GM21786 (cell line): ENCODE data around the gene CYP39A1.

Experiments
- ATAC-seq: cut with Tn5 transposase; IDR thresholded peaks from one replicate; pipeline ENCODE4 v1.9.1; 2021; ENCODE audit not compliant: unreplicated experiment

Gene CYP39A1

DNA sequence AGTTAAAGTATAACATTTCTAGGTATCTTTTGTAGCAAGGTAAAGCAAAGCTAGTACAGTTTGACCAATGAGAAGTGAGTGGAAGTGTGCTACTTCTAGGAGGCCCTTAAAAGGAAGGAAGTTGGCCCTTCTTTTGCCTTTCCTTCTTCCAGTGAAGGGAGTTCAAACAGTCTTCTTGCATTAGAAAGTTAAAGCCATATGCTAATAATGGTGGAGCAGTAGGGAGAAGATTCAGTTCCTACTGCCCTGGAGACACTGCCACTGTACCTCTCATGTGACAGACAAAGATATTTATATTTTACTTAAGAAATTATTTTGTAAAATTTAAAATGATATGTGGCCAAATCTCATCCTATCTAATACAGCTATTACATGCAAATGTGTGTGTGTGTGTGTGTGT is 135.4 kb downstream of the CYP39A1 start:
- no peak for ATAC-seq

- ATAC-seq, result no peak
These were observed 139.1 kb downstream of the CYP39A1 start for GRCh38 chr6:46513533-46513932.

DNA sequence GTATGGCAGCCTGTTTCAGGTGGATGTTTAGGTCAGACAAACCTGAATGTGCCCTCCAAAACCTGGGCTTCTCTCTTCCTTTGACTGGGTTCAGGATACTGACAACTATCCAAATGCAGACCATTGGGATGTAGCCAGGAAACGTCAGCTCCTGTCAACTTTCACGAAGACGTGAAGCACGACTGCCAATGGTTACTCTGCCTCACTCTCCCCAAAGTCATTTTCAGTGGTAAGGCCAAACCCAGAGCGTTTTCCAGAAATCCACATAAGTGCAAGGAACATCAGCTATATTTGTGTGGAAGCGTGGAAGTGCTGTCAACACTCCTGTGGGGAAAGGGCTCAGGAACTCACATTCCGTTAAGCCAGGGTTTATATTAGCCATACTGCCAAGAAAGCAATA is 141.3 kb downstream of the CYP39A1 start:
- no peak for ATAC-seq

GRCh38 chr6:46510651-46511050 is 142.0 kb downstream of the CYP39A1 start:
- ATAC-seq, result no peak

DNA sequence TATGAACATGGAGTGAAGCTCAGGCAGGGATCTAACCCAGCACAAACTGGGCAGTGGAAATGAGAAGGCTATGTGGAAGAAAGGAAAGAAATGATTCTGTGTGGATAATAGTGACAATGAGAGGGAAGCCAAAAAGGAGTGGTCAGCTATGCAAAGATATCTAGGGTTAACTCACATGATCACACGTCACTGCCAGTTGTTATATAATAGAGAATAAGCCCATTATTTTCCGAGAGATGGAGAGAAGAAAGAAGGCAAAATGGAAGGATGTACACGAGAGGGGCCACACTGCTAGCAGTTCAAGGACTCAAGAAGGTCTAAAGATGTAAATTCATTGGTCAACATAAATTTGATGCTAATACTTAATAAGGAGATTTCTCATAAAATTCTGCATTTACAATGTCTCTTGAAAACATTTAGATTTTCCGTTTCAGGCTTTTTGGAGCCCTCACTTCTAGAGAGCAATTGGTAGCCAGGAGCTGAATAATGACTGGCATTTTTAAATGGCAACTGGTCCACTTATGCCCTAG is 142.6 kb downstream of the CYP39A1 start:
- ATAC-seq, result no peak

DNA sequence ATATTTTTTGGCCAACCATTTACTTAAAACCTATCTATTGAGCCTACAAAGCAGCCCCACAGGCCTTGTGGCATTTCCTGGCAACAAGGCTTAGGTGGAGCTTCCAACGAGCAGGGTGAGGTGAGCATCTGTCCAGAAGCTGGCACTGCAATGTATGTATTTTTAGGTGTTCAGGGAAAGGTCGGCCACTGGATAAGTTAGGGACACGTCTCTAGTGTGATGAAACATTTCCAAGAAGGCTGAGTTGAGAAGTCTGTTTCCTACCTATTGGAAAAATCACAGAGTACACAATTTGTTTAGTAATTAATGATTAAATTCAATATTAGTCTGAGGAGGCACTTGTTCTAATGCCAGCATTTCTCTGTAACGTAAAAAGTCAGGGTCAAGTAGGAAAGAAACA is 143.6 kb downstream of the CYP39A1 start:
- ATAC-seq, result no peak

DNA sequence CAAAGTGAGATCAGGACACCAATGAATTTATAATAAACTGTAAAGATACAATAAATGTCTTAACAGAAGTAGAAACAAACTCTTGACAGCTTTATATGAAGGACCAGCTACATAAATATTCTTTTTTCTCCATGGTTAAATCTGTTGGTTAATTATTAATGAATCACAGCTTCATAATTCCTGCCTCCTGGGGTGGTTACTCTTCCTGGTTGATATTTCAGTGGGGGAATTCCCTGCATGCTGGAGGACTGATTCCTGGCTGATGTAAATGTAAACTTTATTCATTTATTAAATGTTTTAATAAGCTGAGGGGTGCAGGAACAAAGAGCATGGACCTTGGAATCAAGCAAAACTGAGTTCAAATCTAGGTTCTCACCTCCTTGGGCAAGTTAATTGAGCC is 145.2 kb downstream of the CYP39A1 start:
- ATAC-seq, result no peak

GRCh38 chr6:46505693-46506512 is 146.7 kb downstream of the CYP39A1 start:
- no peak for ATAC-seq

DNA sequence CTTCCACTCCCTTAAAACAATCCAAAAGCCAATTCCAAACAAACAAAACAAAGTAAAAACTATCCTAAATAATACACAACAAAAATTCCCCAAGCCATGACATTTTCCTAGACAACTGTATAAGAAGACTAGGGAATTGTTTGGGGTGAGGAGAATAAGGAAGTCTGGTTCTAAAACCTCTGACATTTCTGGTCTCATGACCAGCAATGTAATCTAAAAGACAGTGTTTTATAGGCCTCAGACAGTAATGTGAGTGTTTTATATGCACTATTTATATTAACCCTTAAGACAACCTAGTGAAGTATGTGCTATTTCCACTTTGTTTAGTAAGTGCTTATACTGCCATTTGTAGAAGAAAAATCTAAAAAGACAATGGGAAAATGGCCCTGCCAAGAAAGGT is 148.4 kb downstream of the CYP39A1 start:
- no peak for ATAC-seq

- ATAC-seq, result no peak
These were observed 150.0 kb downstream of the CYP39A1 start for GRCh38 chr6:46502486-46503119.

- no peak for ATAC-seq
These were observed 151.2 kb downstream of the CYP39A1 start for GRCh38 chr6:46501136-46502089.

- no peak for ATAC-seq
These were observed 152.2 kb downstream of the CYP39A1 start for GRCh38 chr6:46500382-46500781.
